Neuronal stem cell (in vitro differentiated cells): Measurements from ENCODE around the gene ZDHHC17.

Experiments used
- DNase-seq: peaks from one replicate; pipeline ENCODE4 v3.0.0-alpha.2; 2013; ENCODE audit warnings: low spot score
- H2AFZ ChIP-seq: one replicate; pipeline ENCODE4 v1.6.1; 2013; ENCODE audit warnings: mild to moderate bottlenecking, low read length, inconsistent platforms
- H2AK5ac ChIP-seq: 2 replicates; pipeline ENCODE4 v1.6.1; 2013; ENCODE audit warnings: low read depth, mild to moderate bottlenecking, inconsistent platforms, low read length, moderate library complexity, mixed read lengths
- H2BK120ac ChIP-seq: 2 replicates; pipeline ENCODE4 v1.6.1; 2013; ENCODE audit warnings: low read depth, mild to moderate bottlenecking, inconsistent platforms, low read length, moderate library complexity, mixed read lengths
- H2BK12ac ChIP-seq: one replicate; pipeline ENCODE4 v1.6.1; 2013; ENCODE audit warnings: low read length, inconsistent platforms
- H2BK15ac ChIP-seq: 2 replicates; pipeline ENCODE4 v1.6.1; 2013; ENCODE audit warnings: mild to moderate bottlenecking, low read length, inconsistent platforms, mixed read lengths
- H2BK5ac ChIP-seq: one replicate; pipeline ENCODE4 v1.6.1; 2013; ENCODE audit warnings: inconsistent platforms, mild to moderate bottlenecking, low read length, moderate library complexity
- H3K14ac ChIP-seq: one replicate; pipeline ENCODE4 v1.6.1; 2013; ENCODE audit warnings: low read length, inconsistent platforms
- H3K18ac ChIP-seq: 2 replicates; pipeline ENCODE4 v1.6.1; 2013; ENCODE audit warnings: low read length, inconsistent platforms
- H3K23ac ChIP-seq: 2 replicates; pipeline ENCODE4 v1.6.1; 2013; ENCODE audit warnings: low read depth, mild to moderate bottlenecking, mixed read lengths, low read length, inconsistent platforms; ENCODE audit not compliant: poor library complexity
- H3K27ac ChIP-seq: replicated peaks from 3 replicates; pipeline ENCODE4 v1.5.1; 2013; ENCODE audit warnings: low read length, inconsistent platforms
- H3K27me3 ChIP-seq, 3 experiments: 2 replicates each; pipeline ENCODE4 v1.6.1; 2013; ENCODE audit warnings: low read length in 3 of 3, mild to moderate bottlenecking in 2 of 3, inconsistent platforms in 1 of 3, low read depth in 1 of 3, mixed read lengths in 1 of 3, moderate library complexity in 1 of 3; ENCODE audit not compliant: control insufficient read depth in 3 of 3, insufficient read depth in 3 of 3
- H3K36me3 ChIP-seq, 2 donors: replicated peaks in 1 of 2; 2 replicates each; pipeline ENCODE4 v1.6.1; 2013; ENCODE audit warnings: low read length in 2 of 2; ENCODE audit not compliant: control insufficient read depth in 2 of 2, insufficient read depth in 2 of 2
- H3K4ac ChIP-seq: 2 replicates; pipeline ENCODE4 v1.6.1; 2013; ENCODE audit warnings: inconsistent platforms, mild to moderate bottlenecking, low read length, moderate library complexity
- H3K4me1 ChIP-seq, 2 donors: 1 replicate in 1 of 2; 2 replicates in 1 of 2; pipeline ENCODE4 v1.6.1; 2013; ENCODE audit warnings: low read length in 2 of 2, low read depth in 1 of 2; ENCODE audit not compliant: control insufficient read depth in 2 of 2, insufficient read depth in 1 of 2
- H3K4me2 ChIP-seq: one replicate; pipeline ENCODE4 v1.6.1; 2013; ENCODE audit warnings: mild to moderate bottlenecking, low read length, inconsistent platforms; ENCODE audit not compliant: insufficient read depth, poor library complexity, severe bottlenecking
- H3K4me3 ChIP-seq, 2 donors: 2 replicates each; pipeline ENCODE4 v1.5.1; 2013; ENCODE audit warnings: low read length in 2 of 2, mild to moderate bottlenecking in 2 of 2, inconsistent platforms in 1 of 2, moderate library complexity in 1 of 2
- H3K79me1 ChIP-seq: one replicate; pipeline ENCODE4 v1.6.1; 2013; ENCODE audit warnings: low read depth, mild to moderate bottlenecking, inconsistent platforms, low read length, moderate library complexity
- H3K9ac ChIP-seq: one replicate; pipeline ENCODE4 v1.6.1; 2013; ENCODE audit warnings: mild to moderate bottlenecking, low read depth, low read length, inconsistent platforms; ENCODE audit not compliant: poor library complexity
- H3K9me3 ChIP-seq, 2 donors: replicated peaks in 1 of 2; 2 replicates each; pipeline versions ENCODE3 to v1.6.1; 2013; ENCODE audit warnings: low read length in 2 of 2, mild to moderate bottlenecking in 2 of 2, inconsistent platforms in 1 of 2, low read depth in 1 of 2, mixed read lengths in 1 of 2, moderate library complexity in 1 of 2; ENCODE audit not compliant: control insufficient read depth in 2 of 2, insufficient read depth in 1 of 2
- H4K8ac ChIP-seq: one replicate; pipeline ENCODE4 v1.6.1; 2013; ENCODE audit warnings: low read depth, mild to moderate bottlenecking, inconsistent platforms, low read length, moderate library complexity
- H4K91ac ChIP-seq: one replicate; pipeline ENCODE4 v1.6.1; 2013; ENCODE audit warnings: low read length, low read depth, mild to moderate bottlenecking, inconsistent platforms; ENCODE audit not compliant: poor library complexity
- WGBS, 2 donors: extraction: QIAGEN DNeasy Blood & Tissue Kit; methylation state at CpG; one replicate each; pipeline ENCODE4 v1.1.7; 2013; ENCODE audit warnings: missing lambda C conversion rate in 2 of 2, mixed read lengths in 1 of 2; ENCODE audit not compliant: insufficient read length in 2 of 2, insufficient replicate concordance in 1 of 2; ENCODE audit errors: extremely low coverage in 2 of 2; 5-methylcytosine and 5-hydroxymethylcytosine counted together

Gene ZDHHC17

GRCh38 chr12:76798864-76799263 lies 34.9 kb downstream of the ZDHHC17 start:
- H3K9ac ChIP-seq, result no peak overlapping the region
- WGBS, 2 donors, result no CpG with 5 or more reads among the region's 4 CpGs
- no peak for DNase-seq

GRCh38 chr12:76799362-76799761 lies 35.4 kb downstream of the ZDHHC17 start:
- H4K8ac ChIP-seq, result no peak overlapping the region
- H2BK12ac ChIP-seq, result no peak overlapping the region
- H3K14ac ChIP-seq, result no peak overlapping the region
- H3K27ac ChIP-seq, result no peak overlapping the region
- H2BK5ac ChIP-seq, result no peak overlapping the region
- H3K27me3 ChIP-seq, result no peaks in the 10 kb centered on the region
- H3K4me1 ChIP-seq, result no peaks in the 10 kb centered on the region
- no peak overlapping the region for H3K9ac ChIP-seq
- H3K4ac ChIP-seq, result no peak overlapping the region
- H3K36me3 ChIP-seq, result peaks cover 4 to 45% of the 10 kb centered on the region in 2 donors
- DNase-seq, result no peak
- H2AFZ ChIP-seq, result no peak overlapping the region
- H3K4me2 ChIP-seq, result no peak overlapping the region
- H2BK120ac ChIP-seq, result no peak overlapping the region
- no peak overlapping the region for H2BK15ac ChIP-seq
- H4K91ac ChIP-seq, result no peak overlapping the region
- H3K79me1 ChIP-seq, result no peaks in the 10 kb centered on the region
- H3K4me3 ChIP-seq, result no peak overlapping the region
- H2AK5ac ChIP-seq, result no peak overlapping the region
- no peak overlapping the region for H3K23ac ChIP-seq
- peaks cover 0 to 31% of the 10 kb centered on the region in 2 donors for H3K9me3 ChIP-seq
- no peak overlapping the region for H3K18ac ChIP-seq
- no CpG with 5 or more reads among the region's 2 CpGs for WGBS, 2 donors

More at GRCh38 chr12:76798864-76799263, 34.9 kb downstream of the ZDHHC17 start:
- Histone ChIP-seq H3K27me3 (no peaks in the 10 kb centered on the region), H3K4ac (no peak overlapping the region), H3K36me3 (peaks cover 4 to 44% of the 10 kb centered on the region in 2 donors), H4K8ac (no peak overlapping the region), H3K18ac (no peak overlapping the region), H3K27ac (no peak overlapping the region), H3K4me2 (no peak overlapping the region), H2BK15ac (no peak overlapping the region), H2BK5ac (no peak overlapping the region), H3K23ac (no peak overlapping the region), H2BK12ac (no peak overlapping the region), H4K91ac (no peak overlapping the region), H3K4me3 (no peak overlapping the region), H2BK120ac (no peak overlapping the region), H3K14ac (no peak overlapping the region), H2AK5ac (no peak overlapping the region), H3K9me3 (peaks cover 0 to 31% of the 10 kb centered on the region in 2 donors), H3K4me1 (no peaks in the 10 kb centered on the region), H3K79me1 (no peaks in the 10 kb centered on the region), H2AFZ (no peak overlapping the region)

GRCh38 chr12:76802060-76802459 lies 38.1 kb downstream of the ZDHHC17 start:
- Histone ChIP-seq H3K4ac (no peak overlapping the region), H3K79me1 (no peaks in the 10 kb centered on the region), H2BK12ac (no peak overlapping the region), H3K18ac (no peak overlapping the region), H4K8ac (no peak overlapping the region), H2AFZ (no peak overlapping the region), H3K36me3 (peaks cover 13 to 72% of the 10 kb centered on the region in 2 donors), H3K9me3 (peaks cover 0 to 31% of the 10 kb centered on the region in 2 donors), H3K27me3 (no peaks in the 10 kb centered on the region), H3K27ac (no peak overlapping the region), H3K4me2 (no peak overlapping the region), H3K4me1 (no peaks in the 10 kb centered on the region), H2BK15ac (no peak overlapping the region), H2BK5ac (no peak overlapping the region), H2AK5ac (no peak overlapping the region), H3K4me3 (no peak overlapping the region), H3K23ac (no peak overlapping the region), H2BK120ac (no peak overlapping the region), H4K91ac (no peak overlapping the region), H3K14ac (no peak overlapping the region), H3K9ac (no peak overlapping the region)
- no CpG with 5 or more reads among the region's 3 CpGs for WGBS, 2 donors
- DNase-seq, result no peak

GRCh38 chr12:76804435-76804976 lies 40.6 kb downstream of the ZDHHC17 start:
- H2BK5ac ChIP-seq, result no peak overlapping the region
- H3K36me3 ChIP-seq, result peaks cover 11 to 75% of the 10 kb centered on the region in 2 donors
- H2AK5ac ChIP-seq, result no peak overlapping the region
- no peak overlapping the region for H3K4me2 ChIP-seq
- no peak overlapping the region for H4K8ac ChIP-seq
- no peak overlapping the region for H3K4me3 ChIP-seq
- H2BK15ac ChIP-seq, result no peak overlapping the region
- no peaks in the 10 kb centered on the region for H3K27me3 ChIP-seq
- no peak overlapping the region for H3K9ac ChIP-seq
- H2BK120ac ChIP-seq, result no peak overlapping the region
- H3K23ac ChIP-seq, result no peak overlapping the region
- H2AFZ ChIP-seq, result no peak overlapping the region
- no peak for DNase-seq
- no peak overlapping the region for H3K27ac ChIP-seq
- no peaks in the 10 kb centered on the region for H3K4me1 ChIP-seq
- H3K18ac ChIP-seq, result no peak overlapping the region
- no peak overlapping the region for H4K91ac ChIP-seq
- no CpG with 5 or more reads among the region's 8 CpGs for WGBS, 2 donors
- no peak overlapping the region for H3K4ac ChIP-seq
- no peak overlapping the region for H3K14ac ChIP-seq
- H3K79me1 ChIP-seq, result no peaks in the 10 kb centered on the region
- peaks cover 0 to 25% of the 10 kb centered on the region in 2 donors for H3K9me3 ChIP-seq
- H2BK12ac ChIP-seq, result no peak overlapping the region
